Measurements from ENCODE around the gene TMPRSS7.

TMPRSS7 gene

GRCh38 chr3:112034436-112034835, at the start of gene TMPRSS7:
TMPRSS7 (plus strand) TSS chr3:112034736; CDS start chr3:112034846, 110 bp downstream.
- DNase-seq = no peak

- no peak for DNase-seq
Observed at GRCh38 chr3:111986800-111987199, 47.7 kb upstream of the TMPRSS7 start.

- DNase-seq = no peak
Observed at GRCh38 chr3:111989061-111989678, 45.4 kb upstream of the TMPRSS7 start.

- DNase-seq = no peak
Observed at GRCh38 chr3:111993038-111993437, 41.5 kb upstream of the TMPRSS7 start.

GRCh38 chr3:111998636-111999483, 35.7 kb upstream of the TMPRSS7 start, which contains the start of gene TAGLN3:
TAGLN3 (plus strand) TSS chr3:111998922; CDS start chr3:111999423, 501 bp downstream.
- DNase-seq = no peak

GRCh38 chr3:111999484-112000324, 34.8 kb upstream of the TMPRSS7 start:
- no peak for DNase-seq

- DNase-seq = no peak
Observed at GRCh38 chr3:112000367-112000771, 34.2 kb upstream of the TMPRSS7 start.

- DNase-seq = no peak
Observed at GRCh38 chr3:112000966-112001365, 33.6 kb upstream of the TMPRSS7 start.

- DNase-seq = no peak
Observed at GRCh38 chr3:112001526-112001925, 33.0 kb upstream of the TMPRSS7 start.

GRCh38 chr3:112002096-112002971, 32.2 kb upstream of the TMPRSS7 start:
- peak; percentile 82 for DNase-seq

- no peak for DNase-seq
Observed at GRCh38 chr3:112003321-112004080, 31.0 kb upstream of the TMPRSS7 start.

GRCh38 chr3:112004187-112004586, 30.3 kb upstream of the TMPRSS7 start:
- DNase-seq = no peak

- no peak for DNase-seq
Observed at GRCh38 chr3:112004669-112005068, 29.9 kb upstream of the TMPRSS7 start.

GRCh38 chr3:112005091-112005672, 29.4 kb upstream of the TMPRSS7 start:
- no peak for DNase-seq

- no peak for DNase-seq
Observed at GRCh38 chr3:112007633-112008032, 26.9 kb upstream of the TMPRSS7 start.

GRCh38 chr3:112009670-112010069, 24.9 kb upstream of the TMPRSS7 start:
- no peak for DNase-seq

- no peak for DNase-seq
Observed at GRCh38 chr3:112010636-112011035, 23.9 kb upstream of the TMPRSS7 start.

GRCh38 chr3:112011376-112011940, 23.1 kb upstream of the TMPRSS7 start:
- DNase-seq = no peak

- DNase-seq = no peak
Observed at GRCh38 chr3:112012205-112012992, 22.1 kb upstream of the TMPRSS7 start.

All from activated effector memory CD4-positive, alpha-beta T cell treated with anti-CD3 and anti-CD28 coated beads, Interleukin-2, amount 50 U/mL, for 16 hours (primary cell).